Endothelial cell of umbilical vein (primary cell): ENCODE measurements around the gene RUBCN. TPM values are rescaled to one million over a fixed set of nuclear protein-coding genes. Genes with fewer than 3 reads are reported as not detected.
"Not testable (repeated sequence)": the region's sequence is repeated elsewhere in the genome, so short reads cannot be mapped to it uniquely, and the experiment has no call there.

Experiments used
- BruUV-seq: library from RNA; stranded (reverse); fragments of 400-500 nt; replicated peaks from 2 replicates; lab custom pipeline; 2021; lab: Mats Ljungman, UMichigan
- CTCF ChIA-PET: fragments of 300-600, 350-600 bp; sonication (Branson Sonifier 250); formaldehyde crosslinking; loops from one replicate; lab custom pipeline; 2021; ENCODE audit warnings: antibody characterized with exemption, inconsistent platforms; lab: Charles Lee
- POLR2A ChIA-PET: fragments of 300-600, 350-600 bp; sonication (Branson Sonifier 250); formaldehyde crosslinking; loops from one replicate; lab custom pipeline; 2021; ENCODE audit warnings: antibody characterized with exemption, inconsistent platforms; lab: Charles Lee
- DNase-seq: peaks from one replicate; pipeline ENCODE4 v3.0.0-alpha.2; 2011; ENCODE audit warnings: low read depth, low spot score
- FAIRE-seq: peaks from 2 replicates; lab custom pipeline; 2011; peaks lifted over from hg19 to GRCh38; lab: Jason Lieb, UNC
- H2AFZ ChIP-seq: 2 replicates; pipeline ENCODE4 v1.6.0; 2012; ENCODE audit warnings: low read depth, low read length, control low read depth, inconsistent platforms
- H3K27ac ChIP-seq: 2 replicates; pipeline ENCODE4 v1.5.1; 2011; ENCODE audit warnings: low read depth, mild to moderate bottlenecking, control low read depth, low read length, moderate library complexity; ENCODE audit not compliant: insufficient read depth
- H3K27me3 ChIP-seq, 2 experiments: 2 replicates each; pipeline versions ENCODE4 v1.6.0 to v1.6.1; 2011; ENCODE audit warnings: low read length in 2 of 2, mixed read lengths in 1 of 2; ENCODE audit not compliant: control insufficient read depth in 2 of 2, insufficient read depth in 2 of 2
- H3K36me3 ChIP-seq, 2 experiments: 2 replicates in 1 of 2; 3 replicates in 1 of 2; pipeline ENCODE4 v1.5.1; 2011; ENCODE audit warnings: low read length in 2 of 2, mild to moderate bottlenecking in 1 of 2, moderate library complexity in 1 of 2; ENCODE audit not compliant: control insufficient read depth in 2 of 2, insufficient read depth in 2 of 2; ENCODE audit errors: extremely low read depth in 1 of 2
- H3K4me1 ChIP-seq: 3 replicates; pipeline ENCODE4 v1.5.1; 2011; ENCODE audit warnings: mild to moderate bottlenecking, low read length; ENCODE audit not compliant: control insufficient read depth, insufficient read depth; ENCODE audit errors: extremely low read depth
- H3K4me2 ChIP-seq: 2 replicates; pipeline ENCODE4 v1.6.1; 2011; ENCODE audit warnings: low read length, control low read depth, mixed read lengths; ENCODE audit not compliant: insufficient read depth
- H3K4me3 ChIP-seq, 3 experiments: fragments of 200-600 bp in 1 of 3; sonication (generic), shearing (Covaris generic) in 1 of 3; replicated peaks in 1 of 3; 2 replicates each; pipeline ENCODE4 v1.5.1; 2011 to 2016; ENCODE audit warnings: control low read depth in 3 of 3, low read length in 3 of 3, mild to moderate bottlenecking in 2 of 3, inconsistent platforms in 1 of 3, low read depth in 1 of 3, moderate library complexity in 1 of 3; ENCODE audit not compliant: insufficient read depth in 1 of 3
- H3K79me2 ChIP-seq: 2 replicates; pipeline ENCODE4 v1.6.0; 2012; ENCODE audit warnings: low read length, inconsistent platforms; ENCODE audit not compliant: control insufficient read depth, insufficient read depth
- H3K9ac ChIP-seq: replicated peaks from 2 replicates; pipeline ENCODE3; 2011; ENCODE audit warnings: low read length, control low read depth; ENCODE audit not compliant: insufficient read depth; ENCODE audit errors: extremely low read depth
- H3K9me1 ChIP-seq: replicated peaks from 3 replicates; pipeline ENCODE4 v1.6.0; 2011; ENCODE audit warnings: mild to moderate bottlenecking, low read length; ENCODE audit not compliant: control insufficient read depth, insufficient read depth; ENCODE audit errors: extremely low read depth
- H3K9me3 ChIP-seq: replicated peaks from 2 replicates; pipeline ENCODE4 v1.5.1; 2012; ENCODE audit warnings: low read length, inconsistent platforms; ENCODE audit not compliant: control insufficient read depth, insufficient read depth
- H4K20me1 ChIP-seq: replicated peaks from 2 replicates; pipeline ENCODE3; 2011; ENCODE audit warnings: mild to moderate bottlenecking, low read length; ENCODE audit not compliant: control insufficient read depth, insufficient read depth; ENCODE audit errors: extremely low read depth
- dilution Hi-C: fragments of 300-500 bp; cut with MboI; formaldehyde crosslinking; loops from one replicate; pipeline ENCODE4 v1.15.0; 2019; ENCODE audit warnings: low sequenced_read_pairs; ENCODE audit not compliant: extremely low pct_ligation_motif_present
- intact Hi-C: fragments of 100-400 bp; cut with micrococcal nuclease; formaldehyde crosslinking; loops from one replicate; pipeline ENCODE4 v1.10.0; 2022
- polyA plus RNA-seq, 4 experiments: library from polyadenylated mRNA; depleted of rRNA in 3 of 4; stranded (reverse) in 3 of 4; unstranded in 1 of 4; fragments of >200 nt; gene quantifications; 2 replicates each; pipeline versions ENCODE4 v1.2.1 to v1.2.3, GENCODE V29; 2011 to 2012; ENCODE audit warnings: missing spikeins in 1 of 4
- total RNA-seq: library from RNA; stranded (reverse); gene quantifications from 2 replicates; pipeline ENCODE4 v1.2.3, GENCODE V29; 2021

RUBCN gene
- total and polyA plus RNA-seq, 2 donors (not counting 3 experiments of a cell fraction or from before 2014, with no cell fraction given): 15.0 to 25.8 TPM

DNA sequence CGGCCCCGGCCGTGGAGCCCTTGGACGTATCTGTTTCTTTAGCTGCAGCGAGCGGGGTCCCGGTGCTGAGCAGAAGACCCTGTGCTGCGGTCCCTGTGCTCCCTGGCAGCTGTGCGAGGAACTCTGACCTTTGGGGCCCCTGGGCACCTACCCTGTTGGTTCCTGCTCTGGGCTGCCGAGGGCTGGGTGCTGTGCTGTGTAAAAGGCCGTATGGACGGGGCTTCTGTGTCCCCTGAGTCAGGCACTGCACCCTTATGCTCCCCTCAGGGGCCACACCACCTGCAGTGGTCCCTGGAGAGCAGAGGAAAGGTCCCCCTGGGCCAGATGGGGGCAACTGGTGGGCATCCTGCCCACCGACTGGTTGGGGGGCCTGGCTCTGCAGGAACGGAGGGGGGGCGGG is 71.2 kb downstream of the RUBCN start:
- H3K9me3 ChIP-seq, H3K36me3 ChIP-seq, H3K27ac ChIP-seq, CTCF ChIA-PET, H3K27me3 ChIP-seq, H3K79me2 ChIP-seq, FAIRE-seq, H3K4me1 ChIP-seq, H3K4me3 ChIP-seq, H3K9ac ChIP-seq, H2AFZ ChIP-seq, H3K4me2 ChIP-seq, dilution Hi-C loops, BruUV-seq, H3K9me1 ChIP-seq, H4K20me1 ChIP-seq, intact Hi-C loops, DNase-seq, POLR2A ChIA-PET: not testable (repeated sequence)

DNA sequence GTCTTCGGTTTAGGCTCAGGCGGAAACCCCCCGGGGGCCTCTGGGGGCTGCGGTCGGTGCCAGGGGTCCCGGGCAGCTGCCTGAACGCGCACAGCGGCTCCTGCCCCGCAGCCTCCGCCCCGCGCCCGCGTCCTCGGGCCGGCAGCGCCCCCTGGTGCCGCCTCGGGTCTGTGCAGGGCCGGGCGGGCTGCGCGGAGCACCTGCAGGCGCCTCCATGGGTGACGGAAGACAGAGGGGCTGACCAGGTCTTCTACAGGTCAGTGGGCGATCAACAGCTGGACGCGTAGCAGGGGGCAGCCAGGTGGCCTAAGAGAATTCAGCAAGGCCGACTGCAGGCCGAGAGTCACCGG is 71.6 kb downstream of the RUBCN start:
- peak; percentile 18 for FAIRE-seq
- POLR2A ChIA-PET, dilution Hi-C loops, CTCF ChIA-PET, H3K79me2 ChIP-seq, H3K9me3 ChIP-seq, H3K9me1 ChIP-seq, DNase-seq, H3K27me3 ChIP-seq, H4K20me1 ChIP-seq, H3K4me1 ChIP-seq, H2AFZ ChIP-seq, H3K4me2 ChIP-seq, H3K9ac ChIP-seq, intact Hi-C loops, H3K27ac ChIP-seq, BruUV-seq, H3K36me3 ChIP-seq: not testable (repeated sequence)
- H3K4me3 ChIP-seq: peak overlapping the region in 1 of 3 experiments; percentile 12

DNA sequence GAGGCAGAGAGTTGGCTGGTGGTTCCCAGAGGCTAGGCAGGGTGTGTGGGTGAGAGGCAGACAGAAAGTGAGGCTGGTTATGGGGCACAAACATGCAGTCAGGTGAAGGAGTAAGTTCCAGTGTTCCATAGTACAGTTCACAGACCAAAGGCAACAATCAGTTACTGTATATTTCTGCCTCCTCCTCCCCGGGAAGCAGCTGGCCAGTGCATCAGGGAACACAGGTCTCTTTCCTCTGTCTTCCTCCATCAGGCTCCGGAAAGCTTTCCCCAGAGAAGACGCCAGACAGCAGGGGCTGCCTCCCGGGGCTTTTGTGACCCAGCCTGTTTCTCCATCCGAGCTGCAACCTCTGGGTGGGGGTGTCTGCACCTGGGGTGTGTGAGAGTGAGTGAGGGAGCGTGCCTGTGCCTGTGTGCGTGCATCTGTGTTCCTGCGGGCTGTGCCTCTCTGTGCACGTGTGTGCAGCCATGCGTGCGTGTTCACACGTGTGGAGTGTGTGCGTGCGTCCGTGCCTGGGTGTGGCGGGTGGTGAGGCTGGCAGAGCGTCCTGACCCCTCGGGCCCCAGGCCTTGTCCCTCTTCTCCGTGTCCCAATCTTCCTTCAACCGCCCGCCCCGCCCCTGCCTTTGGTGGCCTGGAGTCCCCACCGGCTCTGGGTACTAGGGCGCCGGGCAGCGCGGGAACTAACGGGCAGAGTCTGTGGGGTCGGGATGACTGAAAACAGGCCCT is 72.1 kb downstream of the RUBCN start:
- POLR2A ChIA-PET, H3K79me2 ChIP-seq, H3K27me3 ChIP-seq, intact Hi-C loops, H3K27ac ChIP-seq, BruUV-seq, DNase-seq, dilution Hi-C loops, H3K36me3 ChIP-seq, H3K9ac ChIP-seq, H3K9me3 ChIP-seq, H3K9me1 ChIP-seq, H3K4me1 ChIP-seq, H2AFZ ChIP-seq, H4K20me1 ChIP-seq, H3K4me2 ChIP-seq: not testable (repeated sequence)
- H3K4me3 ChIP-seq: peak overlapping the region in 1 of 3 experiments; percentile 12
- FAIRE-seq: peak; percentile 56
- CTCF ChIA-PET: interaction anchor here (0.9 kb wide), 1 partner anchor 66 kb away, joined by 4 read pairs; no protein-coding TSS in a partner anchor

DNA sequence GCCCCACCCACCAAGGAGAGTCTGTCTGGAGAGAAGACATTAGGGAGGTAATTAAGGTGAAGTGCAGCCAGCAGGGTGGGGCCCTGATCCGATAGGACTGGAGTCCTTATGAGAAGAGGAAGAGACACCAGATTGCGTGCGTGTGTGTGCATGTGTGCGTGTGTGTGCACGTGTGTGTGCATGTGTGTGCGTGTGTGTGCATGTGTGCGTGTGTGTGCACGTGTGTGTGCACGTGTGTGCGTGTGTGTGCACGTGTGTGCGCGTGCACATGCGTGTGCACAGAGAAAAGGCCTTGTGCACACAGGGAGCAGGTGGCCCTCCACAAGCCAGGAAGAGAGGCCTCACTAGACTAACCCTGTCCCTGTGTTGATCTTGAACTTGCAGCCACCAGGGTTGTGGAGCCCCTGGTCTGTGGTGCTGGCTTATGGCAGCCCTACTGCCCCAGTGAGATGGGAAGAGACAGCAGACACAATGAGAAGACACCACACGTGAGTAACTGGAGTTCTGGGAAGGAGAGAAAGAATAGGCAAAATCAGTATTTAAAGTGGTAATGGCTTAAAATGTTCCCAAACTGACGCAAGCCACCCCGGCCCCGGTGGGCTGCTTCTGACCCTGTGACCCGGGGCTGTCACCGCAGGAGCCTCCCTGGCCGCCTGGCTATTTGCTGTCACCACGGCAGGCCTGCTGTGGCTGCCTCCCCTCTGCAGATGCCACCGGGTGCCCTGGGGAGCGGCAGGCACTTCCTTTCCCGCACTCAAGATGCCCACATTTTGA is 73.2 kb downstream of the RUBCN start:
- H3K9me3 ChIP-seq, H3K36me3 ChIP-seq, H3K27ac ChIP-seq, DNase-seq, H3K9me1 ChIP-seq, H4K20me1 ChIP-seq, CTCF ChIA-PET, H3K4me3 ChIP-seq, H3K27me3 ChIP-seq, BruUV-seq, intact Hi-C loops, H3K4me1 ChIP-seq, H3K4me2 ChIP-seq, H2AFZ ChIP-seq, H3K79me2 ChIP-seq, POLR2A ChIA-PET, dilution Hi-C loops, H3K9ac ChIP-seq: not testable (repeated sequence)
- peak; percentile 59 for FAIRE-seq
